OCI-LY1 (cell line): ENCODE measurements around the gene P3R3URF.

Experiments used
- EZH2 ChIP-seq: fragments of 200-600 bp; sonication (generic), shearing (Covaris generic); IDR thresholded peaks from 2 replicates; pipeline ENCODE4 v1.8.0; 2017; ENCODE audit warnings: borderline replicate concordance, mixed run types, mild to moderate bottlenecking, antibody characterized with exemption, low read length, moderate library complexity, mixed read lengths
- TF ChIP-seq, protein P1 (sequence below): fragments of 200-600 bp; sonication (generic), shearing (Covaris generic); IDR thresholded peaks from 2 replicates; pipeline ENCODE4 v1.5.1; 2017; ENCODE audit warnings: mild to moderate bottlenecking, antibody characterized with exemption, low read length, moderate library complexity, mixed read lengths

DNA sequence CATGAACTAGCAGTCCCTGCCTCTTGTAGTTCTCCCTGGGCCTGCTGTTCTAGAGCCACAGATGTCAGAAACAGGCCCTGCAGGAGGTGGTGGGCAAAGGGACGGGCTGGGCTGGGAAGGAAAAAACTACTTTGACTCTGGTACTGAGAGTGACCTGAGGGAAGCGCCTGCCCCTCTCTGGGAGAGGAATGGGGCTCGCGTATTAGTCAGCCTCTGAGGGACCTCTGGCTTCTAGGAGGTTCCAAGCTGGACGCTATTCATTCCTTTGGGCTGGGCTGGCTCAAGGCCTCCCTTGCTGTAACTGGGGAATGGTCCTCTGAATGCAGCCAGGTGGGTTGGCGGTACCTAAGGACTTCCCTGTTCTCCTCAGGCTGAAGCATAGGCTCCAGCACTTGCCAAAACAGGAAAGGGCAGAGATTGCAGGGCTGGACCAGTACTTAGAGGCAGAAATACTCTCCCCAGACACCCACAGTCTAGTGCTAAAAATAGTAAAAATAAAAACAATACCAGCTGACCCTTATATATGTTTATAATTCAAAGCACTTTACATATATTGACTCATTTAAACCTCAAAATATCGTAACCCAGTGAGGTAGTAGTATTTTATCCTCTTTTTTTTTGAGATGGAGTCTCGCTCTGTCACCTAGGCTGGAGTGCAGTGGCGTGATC lies 14.9 kb upstream of the P3R3URF start:
- TF ChIP-seq, protein P1, sequence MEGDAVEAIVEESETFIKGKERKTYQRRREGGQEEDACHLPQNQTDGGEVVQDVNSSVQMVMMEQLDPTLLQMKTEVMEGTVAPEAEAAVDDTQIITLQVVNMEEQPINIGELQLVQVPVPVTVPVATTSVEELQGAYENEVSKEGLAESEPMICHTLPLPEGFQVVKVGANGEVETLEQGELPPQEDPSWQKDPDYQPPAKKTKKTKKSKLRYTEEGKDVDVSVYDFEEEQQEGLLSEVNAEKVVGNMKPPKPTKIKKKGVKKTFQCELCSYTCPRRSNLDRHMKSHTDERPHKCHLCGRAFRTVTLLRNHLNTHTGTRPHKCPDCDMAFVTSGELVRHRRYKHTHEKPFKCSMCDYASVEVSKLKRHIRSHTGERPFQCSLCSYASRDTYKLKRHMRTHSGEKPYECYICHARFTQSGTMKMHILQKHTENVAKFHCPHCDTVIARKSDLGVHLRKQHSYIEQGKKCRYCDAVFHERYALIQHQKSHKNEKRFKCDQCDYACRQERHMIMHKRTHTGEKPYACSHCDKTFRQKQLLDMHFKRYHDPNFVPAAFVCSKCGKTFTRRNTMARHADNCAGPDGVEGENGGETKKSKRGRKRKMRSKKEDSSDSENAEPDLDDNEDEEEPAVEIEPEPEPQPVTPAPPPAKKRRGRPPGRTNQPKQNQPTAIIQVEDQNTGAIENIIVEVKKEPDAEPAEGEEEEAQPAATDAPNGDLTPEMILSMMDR: no peak
- no peak for TF ChIP-seq EZH2
